Measurements from ENCODE around the gene PAN2.
A peak's percentile ranks its signal among the peaks of the same experiment; 100 is the strongest.
"Not testable (repeated sequence)": the region's sequence is repeated elsewhere in the genome, so short reads cannot be mapped to it uniquely, and the experiment has no call there.

PAN2 gene

GRCh38 chr12:56339158-56339422 is 5.3 kb upstream of the PAN2 start:
- DNase-seq, result no peak

DNA sequence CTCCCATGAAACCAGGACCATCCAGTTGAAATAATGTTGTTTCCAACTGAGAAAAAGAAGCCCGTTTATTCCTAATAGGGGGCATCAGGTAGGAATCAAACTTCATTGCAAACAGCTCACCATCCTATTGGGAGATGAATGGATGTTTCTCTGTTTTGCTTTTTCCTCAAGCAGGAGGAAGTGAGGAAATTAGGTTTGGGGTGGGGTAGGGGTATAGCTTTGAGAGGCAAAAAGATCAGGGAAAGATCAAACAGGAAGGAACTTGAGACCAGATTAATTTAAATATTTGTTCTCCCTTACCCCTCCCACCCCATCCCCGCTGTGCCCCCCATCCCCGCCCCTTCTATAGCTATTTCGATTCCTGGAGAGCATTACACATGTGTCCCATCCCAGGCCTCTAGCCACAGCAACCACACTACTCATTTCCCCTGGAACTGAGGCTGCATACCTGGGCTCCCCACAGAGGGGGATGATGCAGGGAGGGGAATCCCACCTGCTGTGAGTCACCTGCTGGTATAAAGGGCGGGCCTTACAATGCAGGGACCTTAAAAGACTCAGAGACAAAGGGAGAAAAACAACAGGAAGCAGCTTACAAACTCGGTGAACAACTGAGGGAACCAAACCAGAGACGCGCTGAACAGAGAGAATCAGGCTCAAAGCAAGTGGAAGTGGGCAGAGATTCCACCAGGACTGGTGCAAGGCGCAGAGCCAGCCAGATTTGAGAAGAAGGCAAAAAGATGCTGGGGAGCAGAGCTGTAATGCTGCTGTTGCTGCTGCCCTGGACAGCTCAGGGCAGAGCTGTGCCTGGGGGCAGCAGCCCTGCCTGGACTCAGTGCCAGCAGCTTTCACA is 4.7 kb upstream of the PAN2 start, which contains the start of gene IL23A:
IL23A (plus strand) TSS at position 577 of the 850 bp plus-strand sequence; CDS start at position 738, 161 bp downstream.
- DNase-seq, result no peak

- DNase-seq, result no peak
These were observed 4.0 kb upstream of the PAN2 start for GRCh38 chr12:56337753-56338251.

DNA sequence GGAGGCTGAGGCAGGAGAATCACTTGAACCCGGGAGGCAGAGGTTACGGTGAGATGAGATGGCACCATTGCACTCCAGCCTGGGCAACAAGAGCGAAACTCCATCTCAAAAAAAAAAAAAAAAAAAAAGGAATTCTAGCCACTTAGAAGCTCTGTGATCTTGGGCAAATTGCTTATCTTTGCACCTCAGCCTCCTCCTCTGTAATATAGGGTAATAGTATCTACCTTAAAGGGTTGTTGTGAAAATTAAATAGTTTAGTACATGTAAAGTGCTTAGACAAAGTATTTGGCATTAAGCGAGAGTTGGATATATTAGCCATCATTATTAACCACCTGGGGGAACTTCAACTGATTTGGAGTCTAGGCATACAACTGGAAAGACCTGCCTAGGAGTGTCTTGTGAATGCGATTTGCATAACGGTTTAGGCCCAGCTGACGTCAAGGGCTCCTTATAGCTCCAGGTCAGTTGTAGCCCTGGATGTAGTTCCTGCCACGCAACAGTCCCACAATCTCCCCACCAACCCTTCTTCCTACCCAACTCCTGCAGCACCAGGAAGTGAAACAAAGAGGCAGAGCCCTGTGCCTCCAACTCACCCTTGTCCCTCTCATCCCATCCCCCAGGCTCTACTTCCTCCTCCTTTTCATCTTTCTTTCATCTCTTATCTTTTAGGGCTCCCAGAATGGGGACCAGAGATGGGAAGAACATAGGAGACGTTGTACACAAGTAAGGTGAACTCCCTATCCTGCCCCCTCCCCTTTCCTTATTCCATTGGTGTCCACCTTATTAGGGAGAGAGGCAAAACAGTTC is 2.8 kb upstream of the PAN2 start:
- no peak for DNase-seq

- DNase-seq, result not testable (repeated sequence)
These were observed 1.7 kb upstream of the PAN2 start for GRCh38 chr12:56335527-56335926.

DNA sequence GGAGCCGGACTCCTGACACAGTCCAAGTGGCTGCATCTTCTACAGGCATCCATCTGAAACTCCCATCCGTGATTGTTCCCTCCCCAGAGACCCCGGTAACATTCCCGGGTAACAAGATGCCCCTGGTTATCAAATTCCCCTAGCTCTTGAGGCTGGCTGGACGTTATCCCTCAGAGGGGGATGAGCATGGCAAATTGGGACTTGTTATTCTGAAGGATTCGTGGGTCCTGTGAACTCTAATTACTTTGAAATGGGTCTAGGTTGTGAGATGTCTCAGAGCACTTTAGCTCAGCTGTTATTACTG is 642 bp upstream of the PAN2 start:
- no peak for DNase-seq

GRCh38 chr12:56333197-56333678 is 562 bp downstream of the PAN2 start:
- no peak for DNase-seq

GRCh38 chr12:56332512-56333196 is 1.1 kb downstream of the PAN2 start:
- no peak for DNase-seq

DNA sequence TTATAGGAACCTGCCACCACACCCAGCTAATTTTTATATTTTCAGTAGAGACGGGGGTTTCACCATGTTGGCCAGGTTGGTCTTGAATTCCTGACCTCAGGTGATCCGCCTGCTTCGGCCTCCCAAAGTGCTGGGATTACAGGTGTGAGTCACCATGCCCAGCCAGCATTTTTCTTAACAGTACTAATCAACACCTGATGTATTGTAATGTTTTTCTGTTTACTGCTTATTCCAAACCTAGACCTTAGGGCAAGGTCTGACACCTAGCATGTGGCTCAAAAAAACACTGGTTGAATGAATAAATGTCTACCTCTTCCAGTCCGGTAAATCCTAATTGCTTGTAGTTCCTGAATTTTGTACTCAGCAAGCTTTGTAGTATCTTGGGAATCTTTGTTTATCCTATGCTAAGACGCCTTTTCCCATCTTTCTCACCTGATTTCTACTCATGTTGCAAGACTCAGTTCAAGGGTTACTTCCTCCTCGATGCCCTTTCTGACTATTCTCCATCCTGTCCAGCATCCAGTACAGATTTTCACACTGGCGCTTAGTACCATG is 2.8 kb downstream of the PAN2 start:
- no peak for DNase-seq

DNA sequence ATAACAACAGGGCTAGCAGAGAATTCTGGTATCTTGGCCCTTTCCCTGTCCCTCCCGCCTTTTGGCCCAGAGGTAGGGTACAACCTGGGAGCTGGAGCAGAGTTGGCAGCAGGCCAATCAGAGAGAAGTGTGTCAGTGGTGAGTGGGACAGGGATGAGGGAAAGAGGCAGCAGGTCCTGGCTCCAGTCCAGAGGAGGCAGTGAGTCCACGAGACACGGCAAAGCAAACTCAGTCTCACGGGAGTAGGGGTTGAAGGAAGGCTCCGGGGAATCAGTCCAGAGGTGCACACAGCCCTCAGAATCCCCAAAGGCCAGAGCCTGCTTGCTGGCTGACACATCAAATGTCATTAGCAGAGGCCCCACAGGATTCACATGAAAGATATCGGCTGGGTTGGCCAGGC is 7.3 kb downstream of the PAN2 start:
- DNase-seq, result no peak

DNA sequence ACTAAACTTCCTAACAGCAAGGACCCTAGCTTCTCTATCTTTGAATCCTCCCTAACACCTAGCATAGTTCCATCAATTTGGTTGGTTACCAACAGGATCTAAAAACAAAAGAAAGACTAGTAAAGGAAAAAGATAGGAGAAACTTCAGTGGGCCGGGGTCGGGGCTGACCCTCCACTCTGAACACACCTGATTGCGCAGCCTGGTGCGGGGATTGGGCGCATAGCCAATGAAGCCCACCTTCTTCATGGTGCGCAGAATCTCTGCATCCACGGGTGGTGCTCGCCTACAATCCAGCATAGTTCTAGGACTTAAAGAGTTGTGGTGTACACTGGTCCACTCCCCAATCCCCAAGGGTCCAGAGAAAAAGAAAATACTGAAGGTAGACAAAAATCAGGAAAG is 7.7 kb downstream of the PAN2 start:
- no peak for DNase-seq

DNA sequence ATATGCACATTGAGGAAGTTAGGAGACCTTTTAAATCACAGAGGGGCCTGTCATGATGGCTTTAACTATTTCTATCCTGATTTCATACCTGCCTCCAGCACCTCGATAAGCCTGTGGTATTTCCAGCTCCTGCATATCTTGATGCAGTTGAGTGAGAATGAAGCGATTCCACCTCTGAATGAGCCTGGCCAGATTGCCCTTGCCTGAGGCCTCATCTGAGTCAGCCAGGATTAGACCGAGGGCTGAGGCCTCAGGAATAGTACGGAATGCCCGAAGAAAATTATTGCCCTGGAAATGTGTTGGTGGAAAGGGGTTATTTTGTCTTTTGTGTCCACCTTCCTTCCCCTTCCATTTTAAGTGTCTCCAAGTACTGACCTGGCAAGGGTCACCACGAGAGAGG is 9.6 kb downstream of the PAN2 start:
- DNase-seq, result no peak

- not testable (repeated sequence) for DNase-seq
These were observed 12.2 kb downstream of the PAN2 start for GRCh38 chr12:56321610-56322009.

GRCh38 chr12:56321027-56321426 is 12.8 kb downstream of the PAN2 start:
- DNase-seq, result no peak

DNA sequence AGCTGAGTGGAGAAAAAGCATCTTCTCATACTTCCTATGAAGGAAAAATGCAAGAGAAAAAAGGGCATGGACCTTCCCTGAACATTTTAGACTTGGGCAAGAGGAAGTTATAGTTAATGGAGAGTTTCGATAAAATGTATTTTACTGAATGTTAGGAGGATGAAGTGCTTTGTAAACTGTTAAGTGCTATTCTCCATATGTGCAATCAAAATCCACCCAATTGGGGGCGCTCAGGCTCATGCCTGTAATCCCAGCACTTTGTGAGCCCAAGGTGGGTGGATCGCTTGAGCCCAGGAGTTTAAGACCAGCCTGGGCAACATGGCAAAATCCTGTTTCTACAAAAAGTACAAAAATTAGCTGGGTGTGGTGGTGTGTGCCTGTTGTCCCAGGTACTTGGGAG is 16.1 kb downstream of the PAN2 start:
- DNase-seq, result no peak

GRCh38 chr12:56315622-56316473 is 18.0 kb downstream of the PAN2 start, which contains the start of gene CNPY2:
Gene CNPY2, minus strand, starts transcription at chr12:56315988. Its CDS starts 771 bp downstream, at chr12:56315217.
- DNase-seq, result peak; percentile 96

GRCh38 chr12:56315249-56315621 is 18.6 kb downstream of the PAN2 start:
- peak; percentile 25 for DNase-seq

DNA sequence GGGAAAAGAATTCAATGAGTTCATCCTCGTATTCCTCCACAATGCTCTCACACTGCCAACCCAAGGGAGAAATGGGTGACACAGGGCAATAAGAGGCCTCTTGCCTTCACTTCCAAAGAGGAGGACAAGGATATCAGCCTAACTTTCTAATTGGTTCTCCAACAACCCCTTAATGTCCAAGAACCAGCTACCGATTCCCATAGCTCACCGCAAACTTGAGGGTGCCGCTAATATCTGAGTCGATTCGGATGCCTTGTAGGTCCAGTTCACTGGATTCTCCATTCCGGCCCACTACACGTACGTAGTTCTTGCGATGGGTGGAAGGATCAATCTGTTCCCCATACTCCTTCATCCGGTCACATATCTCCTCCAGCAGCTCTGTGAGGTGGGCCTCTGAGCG is 22.8 kb downstream of the PAN2 start:
- DNase-seq, result no peak

- DNase-seq, result no peak
These were observed 25.1 kb downstream of the PAN2 start for GRCh38 chr12:56308714-56309113.

DNA sequence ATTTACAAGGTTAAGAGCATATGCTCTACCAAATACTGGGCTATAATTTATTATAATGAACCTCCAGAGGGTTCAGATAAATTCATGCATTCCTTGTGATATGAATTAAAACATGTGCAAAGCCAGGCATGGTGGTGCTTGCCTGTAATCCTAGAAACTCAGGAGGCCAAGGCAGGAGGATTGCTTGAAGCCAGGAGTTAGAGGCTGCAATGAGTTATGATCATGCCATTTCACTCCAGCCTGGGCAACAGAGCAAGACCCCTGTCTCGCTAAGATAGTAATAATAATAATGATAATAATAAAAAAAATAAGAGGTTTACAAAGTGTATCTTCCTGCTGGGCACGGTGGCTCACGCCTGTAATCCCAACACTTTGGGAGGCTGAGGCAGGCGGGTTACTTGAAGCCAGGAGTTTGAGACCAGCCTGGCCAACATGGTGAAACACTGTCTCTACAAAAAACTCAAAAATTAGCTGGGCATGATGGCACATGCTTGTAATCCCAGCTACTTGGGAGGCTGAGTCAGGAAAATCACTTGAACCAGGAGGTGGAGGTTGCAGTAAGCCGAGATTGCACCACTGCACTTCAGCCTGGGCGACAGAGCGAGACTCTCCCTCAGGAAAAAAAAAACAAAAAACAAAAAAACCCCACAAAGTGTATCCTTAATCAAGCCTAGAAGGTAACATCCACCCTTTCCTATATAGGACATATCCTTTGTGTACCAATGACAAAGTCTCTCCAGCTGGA is 26.4 kb downstream of the PAN2 start:
- DNase-seq, result no peak

GRCh38 chr12:56304872-56305590 is 28.8 kb downstream of the PAN2 start:
- no peak for DNase-seq
